Breast epithelium (tissue), 3 donors: ENCODE data around the gene BPIFB3.

Experiments
- CTCF ChIP-seq, 3 donors: fragments of 450-650 bp; IDR thresholded peaks; one replicate each; pipeline ENCODE4 v1.5.1; 2016 to 2017; ENCODE audit warnings: antibody characterized with exemption in 3 of 3, mild to moderate bottlenecking in 3 of 3, moderate library complexity in 3 of 3
- POLR2A ChIP-seq: fragments of 450-650 bp; IDR thresholded peaks from one replicate; pipeline ENCODE4 v1.6.1; 2016; ENCODE audit warnings: antibody characterized with exemption, mild to moderate bottlenecking, moderate library complexity
- POLR2AphosphoS5 ChIP-seq, 3 donors: sonication (generic); formaldehyde crosslinking; IDR thresholded peaks; one replicate each; pipeline ENCODE4 v1.6.1; 2017; ENCODE audit warnings: antibody characterized with exemption in 3 of 3

- TF ChIP-seq CTCF (IDR thresholded peaks at IDR 0.05) (no peak), POLR2A (no peak), POLR2AphosphoS5 (IDR thresholded peaks at IDR 0.05) (no peak)
Measured at GRCh38 chr20:33034115-33034514, 19.6 kb upstream of the BPIFB3 start.
